Measurements from ENCODE around the gene SRPK2. TPM values are rescaled to one million over a fixed set of nuclear protein-coding genes. Genes with fewer than 3 reads are reported as not detected.

Gene SRPK2
- total and polyA plus RNA-seq, 2 donors (not counting 1 experiment from before 2014, with no cell fraction given), result 15.2 to 108 TPM

DNA sequence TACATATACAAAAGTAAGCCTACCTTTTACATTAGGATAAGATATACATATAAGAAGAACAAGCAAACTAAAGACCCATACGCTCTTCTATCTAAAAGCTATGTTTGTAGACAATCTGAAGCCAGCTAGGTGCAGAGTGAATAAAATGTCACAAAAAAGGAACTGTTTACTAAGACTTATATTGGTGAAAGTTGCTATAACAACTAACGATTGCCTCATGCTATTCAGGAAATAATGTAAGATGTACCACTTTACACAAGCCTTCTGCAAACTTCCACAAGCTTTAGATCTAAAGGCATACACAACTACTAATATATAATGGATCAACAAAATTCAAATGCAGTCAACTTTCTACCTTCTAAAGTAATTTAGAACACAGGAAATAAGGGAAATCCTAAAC is 175.1 kb downstream of the SRPK2 start:
- no peak for ATAC-seq (ENCODE audit: low read depth)
- POLR2A ChIA-PET, result no interaction called here
- CTCF ChIA-PET, result interaction anchor here (0.6 to 1.9 kb wide), 5 partner anchors 13 to 216 kb away, joined by 3 to 4 read pairs (median 3); no protein-coding TSS in a partner anchor

DNA sequence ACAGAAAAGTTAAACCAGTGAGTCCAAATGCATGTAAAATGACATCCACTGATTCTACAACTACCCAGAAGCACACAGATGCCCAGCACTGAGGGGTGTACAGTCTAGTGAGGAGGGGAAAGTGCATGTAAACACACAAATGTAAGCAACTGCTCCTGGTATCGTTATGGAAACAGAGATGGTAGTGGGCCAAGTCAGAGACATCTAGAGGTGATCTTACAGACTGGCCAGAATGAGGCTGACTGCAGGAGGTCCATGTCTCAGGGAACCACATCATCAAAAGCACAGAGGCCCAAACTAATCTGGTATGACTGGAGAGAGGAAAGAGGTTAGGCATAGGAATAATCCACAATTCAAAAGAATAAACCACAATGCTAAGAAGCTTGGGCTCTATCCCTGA is 176.5 kb downstream of the SRPK2 start:
- CTCF ChIA-PET, result no interaction called here
- Histone ChIP-seq H3K27me3 (replicated peaks in 1 of 4; ENCODE audit: control extremely low read depth in 1 of 4, control insufficient read depth in 3 of 4, insufficient read depth in 4 of 4, low read length in 3 of 4) (no peaks in the 10 kb centered on the region), H3K4me3 (ENCODE audit: control extremely low read depth in 1 of 5, extremely low read depth in 1 of 5, insufficient read depth in 1 of 5, low read depth in 2 of 5, low read length in 4 of 5) (no peak overlapping the region), H3K9ac (ENCODE audit: low read length) (no peak overlapping the region), H3K36me3 (replicated peaks in 1 of 2; ENCODE audit: control extremely low read depth in 1 of 2, control insufficient read depth in 1 of 2, extremely low read depth in 1 of 2, insufficient read depth in 2 of 2, low read length in 1 of 2) (no peaks in the 10 kb centered on the region), H3K9me3 (ENCODE audit: control extremely low read depth in 1 of 3, control insufficient read depth in 2 of 3, insufficient read depth in 1 of 3, low read length in 2 of 3) (no peaks in the 10 kb centered on the region), H2AFZ (ENCODE audit: insufficient read depth, low read depth, low read length, poor library complexity, severe bottlenecking) (no peak overlapping the region), H4K20me1 (ENCODE audit: control insufficient read depth, insufficient read depth, low read length, poor library complexity, severe bottlenecking) (peaks cover 33% of the 10 kb centered on the region), H3K27ac (ENCODE audit: low read length in 2 of 2) (peak overlapping the region; percentile 78 to 82), H3K4me2 (replicated peaks; ENCODE audit: low read depth, low read length, poor library complexity, severe bottlenecking) (no peak overlapping the region), H3K79me2 (ENCODE audit: control insufficient read depth, insufficient read depth, low read length) (peaks cover 90% of the 10 kb centered on the region), H3K4me1 (ENCODE audit: control insufficient read depth in 2 of 2, insufficient read depth in 2 of 2, low read length in 2 of 2) (peaks cover 44 to 46% of the 10 kb centered on the region in 2 donors)
- H3K4me1 Mint-ChIP-seq, result peaks cover 86% of the 10 kb centered on the region
- TF ChIP-seq EZH2 (IDR thresholded peaks at IDR 0.05; ENCODE audit: borderline replicate concordance, insufficient read depth, low read depth, low read length, poor library complexity, severe bottlenecking), result no peak
- TF ChIP-seq, protein P1, sequence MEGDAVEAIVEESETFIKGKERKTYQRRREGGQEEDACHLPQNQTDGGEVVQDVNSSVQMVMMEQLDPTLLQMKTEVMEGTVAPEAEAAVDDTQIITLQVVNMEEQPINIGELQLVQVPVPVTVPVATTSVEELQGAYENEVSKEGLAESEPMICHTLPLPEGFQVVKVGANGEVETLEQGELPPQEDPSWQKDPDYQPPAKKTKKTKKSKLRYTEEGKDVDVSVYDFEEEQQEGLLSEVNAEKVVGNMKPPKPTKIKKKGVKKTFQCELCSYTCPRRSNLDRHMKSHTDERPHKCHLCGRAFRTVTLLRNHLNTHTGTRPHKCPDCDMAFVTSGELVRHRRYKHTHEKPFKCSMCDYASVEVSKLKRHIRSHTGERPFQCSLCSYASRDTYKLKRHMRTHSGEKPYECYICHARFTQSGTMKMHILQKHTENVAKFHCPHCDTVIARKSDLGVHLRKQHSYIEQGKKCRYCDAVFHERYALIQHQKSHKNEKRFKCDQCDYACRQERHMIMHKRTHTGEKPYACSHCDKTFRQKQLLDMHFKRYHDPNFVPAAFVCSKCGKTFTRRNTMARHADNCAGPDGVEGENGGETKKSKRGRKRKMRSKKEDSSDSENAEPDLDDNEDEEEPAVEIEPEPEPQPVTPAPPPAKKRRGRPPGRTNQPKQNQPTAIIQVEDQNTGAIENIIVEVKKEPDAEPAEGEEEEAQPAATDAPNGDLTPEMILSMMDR (IDR thresholded peaks at IDR 0.05), result no peak
- H3K9me3 Mint-ChIP-seq (ENCODE audit: insufficient read depth), result no peaks in the 10 kb centered on the region
- no peaks in the 10 kb centered on the region for H3K27me3 Mint-ChIP-seq
- ATAC-seq (ENCODE audit: low read depth) (no peak), DNase-seq (no peak)
- POLR2A ChIA-PET, result no interaction called here
- H3K27ac Mint-ChIP-seq, result peak overlapping the region; percentile 38
- 100% methylated on average over 1 of the region's 1 CpG for WGBS (ENCODE audit: insufficient coverage)
- intact Hi-C loops (cut with micrococcal nuclease), result no loop called here
- H3K4me3 Mint-ChIP-seq, result no peak overlapping the region

More for the DNA sequence above, 175.1 kb downstream of the SRPK2 start:
- Mint-ChIP-seq H3K4me1 (peaks cover 83% of the 10 kb centered on the region), H3K27ac (peak overlapping the region; percentile 0), H3K4me3 (no peak overlapping the region), H3K9me3 (ENCODE audit: insufficient read depth) (no peaks in the 10 kb centered on the region), H3K27me3 (no peaks in the 10 kb centered on the region)
- Histone ChIP-seq H2AFZ (ENCODE audit: insufficient read depth, low read depth, low read length, poor library complexity, severe bottlenecking) (no peak overlapping the region), H3K4me1 (ENCODE audit: control insufficient read depth in 2 of 2, insufficient read depth in 2 of 2, low read length in 2 of 2) (peaks cover 42 to 44% of the 10 kb centered on the region in 2 donors), H3K27ac (ENCODE audit: low read length in 2 of 2) (peak overlapping the region; percentile 32 to 35), H3K27me3 (replicated peaks in 1 of 4; ENCODE audit: control extremely low read depth in 1 of 4, control insufficient read depth in 3 of 4, insufficient read depth in 4 of 4, low read length in 3 of 4) (no peaks in the 10 kb centered on the region), H3K9me3 (ENCODE audit: control extremely low read depth in 1 of 3, control insufficient read depth in 2 of 3, insufficient read depth in 1 of 3, low read length in 2 of 3) (no peaks in the 10 kb centered on the region), H4K20me1 (ENCODE audit: control insufficient read depth, insufficient read depth, low read length, poor library complexity, severe bottlenecking) (peaks cover 33% of the 10 kb centered on the region), H3K4me3 (ENCODE audit: control extremely low read depth in 1 of 5, extremely low read depth in 1 of 5, insufficient read depth in 1 of 5, low read depth in 2 of 5, low read length in 4 of 5) (no peak overlapping the region), H3K36me3 (replicated peaks in 1 of 2; ENCODE audit: control extremely low read depth in 1 of 2, control insufficient read depth in 1 of 2, extremely low read depth in 1 of 2, insufficient read depth in 2 of 2, low read length in 1 of 2) (peaks cover 0 to 2% of the 10 kb centered on the region in 2 experiments), H3K79me2 (ENCODE audit: control insufficient read depth, insufficient read depth, low read length) (peaks cover 90% of the 10 kb centered on the region), H3K4me2 (replicated peaks; ENCODE audit: low read depth, low read length, poor library complexity, severe bottlenecking) (peak overlapping the region; percentile 10), H3K9ac (ENCODE audit: low read length) (no peak overlapping the region)
- peak; percentile 14 for DNase-seq
- intact Hi-C loops (cut with micrococcal nuclease), result no loop called here
- WGBS (ENCODE audit: insufficient coverage), result no CpG with 5 or more reads among the region's 2 CpGs
- TF ChIP-seq, protein P1 (IDR thresholded peaks at IDR 0.05), result no peak
- no peak for TF ChIP-seq EZH2 (IDR thresholded peaks at IDR 0.05; ENCODE audit: borderline replicate concordance, insufficient read depth, low read depth, low read length, poor library complexity, severe bottlenecking)
